ENCODE data around the gene FAM24B. TPM values are rescaled to one million over a fixed set of nuclear protein-coding genes. Genes with fewer than 3 reads are reported as not detected.

FAM24B gene
- total and polyA plus RNA-seq, 7 experiments from 2014 or later: 5.0 to 13.5 (median 10.4) TPM

DNA sequence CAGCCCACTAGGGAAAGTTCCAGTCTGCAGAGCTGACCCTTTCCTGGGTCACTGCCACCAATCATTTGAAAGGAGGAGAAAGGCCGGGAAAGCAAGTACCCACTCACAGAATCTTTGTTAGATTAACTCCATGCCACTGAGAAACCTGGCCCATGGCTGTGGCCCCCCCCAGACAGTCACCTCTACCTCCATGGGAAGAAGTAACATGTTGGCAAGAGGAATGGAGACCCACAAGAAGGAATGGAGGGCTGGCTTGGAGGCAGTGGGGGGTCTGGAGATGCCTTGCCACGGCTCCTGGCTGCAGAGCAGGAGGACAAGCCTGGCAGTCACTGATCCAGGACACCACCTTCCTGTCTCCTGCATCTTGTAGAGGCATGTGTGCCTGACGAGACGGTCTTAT lies 66.6 kb downstream of the FAM24B start:
- ATAC-seq (no peak), DNase-seq (no peak)
- no peaks in the 10 kb centered on the region for H3K9me3 ChIP-seq (ENCODE audit: control insufficient read depth in 2 of 3, low read length in 3 of 3)
- no peaks in the 10 kb centered on the region for H3K27me3 ChIP-seq (ENCODE audit: control insufficient read depth in 2 of 2, insufficient read depth in 2 of 2, low read length in 2 of 2)
- H3K4me1 Mint-ChIP-seq: no peaks in the 10 kb centered on the region
- H3K36me3 ChIP-seq (ENCODE audit: control insufficient read depth in 2 of 3, insufficient read depth in 3 of 3, low read length in 3 of 3): no peaks in the 10 kb centered on the region
- H3K4me3 Mint-ChIP-seq: no peak overlapping the region
- no peak overlapping the region for H3K27ac ChIP-seq (ENCODE audit: low read depth, low read length)
- no peak overlapping the region for H3K4me3 ChIP-seq (ENCODE audit: low read length)
- peaks cover 9 to 35% (median 27%) of the 10 kb centered on the region in 5 donors for H3K27me3 Mint-ChIP-seq
- no peaks in the 10 kb centered on the region for H3K4me1 ChIP-seq (ENCODE audit: control insufficient read depth in 2 of 2, insufficient read depth in 2 of 2, low read length in 2 of 2)
- intact Hi-C loops (cut with micrococcal nuclease): no loop called here
- H3K36me3 Mint-ChIP-seq: no peaks in the 10 kb centered on the region
- POLR2A ChIA-PET: no interaction called here
- CTCF ChIA-PET: no interaction called here
- peaks cover 0 to 3% (median 0%) of the 10 kb centered on the region in 11 donors for H3K9me3 Mint-ChIP-seq
- no peak overlapping the region for H3K27ac Mint-ChIP-seq

DNA sequence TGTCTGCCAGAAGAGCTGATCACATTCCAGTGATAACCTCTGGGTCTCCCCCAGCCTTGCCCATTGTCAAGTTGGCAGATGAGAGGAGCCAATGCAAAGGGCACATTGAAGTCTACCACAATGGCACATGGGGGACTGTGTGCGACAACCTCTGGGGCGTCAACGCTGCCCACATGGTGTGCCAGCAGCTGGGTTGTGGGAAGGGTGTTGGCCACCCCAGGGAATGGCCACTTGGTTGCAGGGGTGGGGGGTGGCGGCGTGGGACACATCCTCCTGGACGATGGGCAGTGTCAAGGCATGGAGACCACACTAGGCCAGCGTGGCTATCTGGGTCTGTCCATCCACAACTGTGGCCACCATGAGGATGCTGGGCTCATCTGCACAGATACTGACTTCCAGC lies 77.1 kb downstream of the FAM24B start:
- DNase-seq (no peak), ATAC-seq (no peak)
- H3K4me3 ChIP-seq (ENCODE audit: low read length): no peak overlapping the region
- H3K4me3 Mint-ChIP-seq: no peak overlapping the region
- ChIA-PET POLR2A (no interaction called here), CTCF (no interaction called here)
- no peaks in the 10 kb centered on the region for H3K27me3 ChIP-seq (ENCODE audit: control insufficient read depth in 2 of 2, insufficient read depth in 2 of 2, low read length in 2 of 2)
- H3K36me3 ChIP-seq (ENCODE audit: control insufficient read depth in 2 of 3, insufficient read depth in 3 of 3, low read length in 3 of 3): no peaks in the 10 kb centered on the region
- no peak overlapping the region for H3K27ac ChIP-seq (ENCODE audit: low read depth, low read length)
- peaks cover 0 to 19% (median 14%) of the 10 kb centered on the region in 5 donors for H3K27me3 Mint-ChIP-seq
- no peaks in the 10 kb centered on the region for H3K9me3 ChIP-seq (ENCODE audit: control insufficient read depth in 2 of 3, low read length in 3 of 3)
- H3K36me3 Mint-ChIP-seq: peaks cover 0 to 3% (median 0%) of the 10 kb centered on the region in 5 donors
- intact Hi-C loops (cut with micrococcal nuclease): no loop called here
- H3K4me1 Mint-ChIP-seq: peaks cover 0 to 1% (median 0%) of the 10 kb centered on the region in 7 donors
- H3K9me3 Mint-ChIP-seq: peaks cover 0 to 3% (median 0%) of the 10 kb centered on the region in 11 donors
- no peaks in the 10 kb centered on the region for H3K4me1 ChIP-seq (ENCODE audit: control insufficient read depth in 2 of 2, insufficient read depth in 2 of 2, low read length in 2 of 2)
- no peak overlapping the region for H3K27ac Mint-ChIP-seq

Other genes with a start within 250 kb of the FAM24B start
- not detected for gene C10orf120, start 179.7 kb downstream of the FAM24B start, total RNA-seq
- not detected for gene C10orf120, start 179.7 kb downstream of the FAM24B start, polyA plus RNA-seq
- gene CUZD1, start 33.7 kb downstream of the FAM24B start, total RNA-seq: 1 to 10 TPM in 3 of 5 experiments, under 1 TPM in 2; 0.34 to 5.2 (median 2.9) TPM
- gene CUZD1, start 33.7 kb downstream of the FAM24B start, polyA plus RNA-seq: 1 to 10 TPM; 1.5 to 3.8 TPM
- not detected for gene FAM24A, start 31.0 kb upstream of the FAM24B start, total RNA-seq
- not detected for gene FAM24A, start 31.0 kb upstream of the FAM24B start, polyA plus RNA-seq
- gene C10orf88, start 74.6 kb upstream of the FAM24B start, total RNA-seq: 10 to 100 TPM in 3 of 5 experiments, 1 to 10 TPM in 2; 5.2 to 16.8 (median 12.5) TPM
- 1 to 10 TPM; 6.9 to 8.5 TPM for gene C10orf88, start 74.6 kb upstream of the FAM24B start, polyA plus RNA-seq
- gene PSTK, start 100.8 kb upstream of the FAM24B start, total RNA-seq: 10 to 100 TPM in 1 of 5 experiments, 1 to 10 TPM in 4; 4.3 to 13.2 (median 5.9) TPM
- 1 to 10 TPM; 8.9 to 9.3 TPM for gene PSTK, start 100.8 kb upstream of the FAM24B start, polyA plus RNA-seq
- 10 to 100 TPM; 15.8 to 57.7 (median 37.2) TPM for gene IKZF5, start 129.2 kb upstream of the FAM24B start, total RNA-seq
- 10 to 100 TPM; 17.8 to 25.9 TPM for gene IKZF5, start 129.2 kb upstream of the FAM24B start, polyA plus RNA-seq
- gene ACADSB, start 129.4 kb upstream of the FAM24B start, total RNA-seq: 10 to 100 TPM; 23.7 to 47.0 (median 27.3) TPM
- 10 to 100 TPM; 25.0 to 35.3 TPM for gene ACADSB, start 129.4 kb upstream of the FAM24B start, polyA plus RNA-seq